ENCODE data around the gene TLR4.

Gene TLR4

DNA sequence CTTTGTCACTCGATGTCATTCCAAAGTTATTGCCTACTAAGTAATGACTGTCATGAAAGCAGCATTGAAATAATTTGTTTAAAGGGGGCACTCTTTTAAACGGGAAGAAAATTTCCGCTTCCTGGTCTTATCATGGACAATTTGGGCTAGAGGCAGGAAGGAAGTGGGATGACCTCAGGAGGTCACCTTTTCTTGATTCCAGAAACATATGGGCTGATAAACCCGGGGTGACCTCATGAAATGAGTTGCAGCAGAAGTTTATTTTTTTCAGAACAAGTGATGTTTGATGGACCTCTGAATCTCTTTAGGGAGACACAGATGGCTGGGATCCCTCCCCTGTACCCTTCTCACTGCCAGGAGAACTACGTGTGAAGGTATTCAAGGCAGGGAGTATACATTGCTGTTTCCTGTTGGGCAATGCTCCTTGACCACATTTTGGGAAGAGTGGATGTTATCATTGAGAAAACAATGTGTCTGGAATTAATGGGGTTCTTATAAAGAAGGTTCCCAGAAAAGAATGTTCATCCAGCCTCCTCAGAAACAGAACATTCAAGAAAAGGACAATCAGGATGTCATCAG lies 11.3 kb downstream of the TLR4 start:
- no peak for DNase-seq

DNA sequence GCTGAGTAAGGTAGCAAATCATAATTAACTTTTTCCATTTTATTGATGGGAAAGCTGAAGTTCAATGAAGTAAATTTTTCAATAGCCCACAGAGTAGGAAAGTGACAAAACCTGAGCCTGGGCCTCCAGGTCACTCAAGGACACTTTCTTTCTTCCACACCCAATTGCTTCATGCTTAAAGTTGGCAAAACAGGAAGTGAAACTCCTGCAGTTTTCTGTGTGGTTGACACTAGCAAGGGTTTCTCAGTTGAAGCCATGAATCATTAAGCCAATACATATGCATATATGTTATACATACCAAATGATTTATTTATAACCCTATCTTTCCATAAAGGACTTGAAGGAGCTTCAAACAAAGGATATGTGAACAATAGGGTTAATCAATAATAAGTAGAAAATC lies 13.9 kb downstream of the TLR4 start:
- DNase-seq, result no peak

DNA sequence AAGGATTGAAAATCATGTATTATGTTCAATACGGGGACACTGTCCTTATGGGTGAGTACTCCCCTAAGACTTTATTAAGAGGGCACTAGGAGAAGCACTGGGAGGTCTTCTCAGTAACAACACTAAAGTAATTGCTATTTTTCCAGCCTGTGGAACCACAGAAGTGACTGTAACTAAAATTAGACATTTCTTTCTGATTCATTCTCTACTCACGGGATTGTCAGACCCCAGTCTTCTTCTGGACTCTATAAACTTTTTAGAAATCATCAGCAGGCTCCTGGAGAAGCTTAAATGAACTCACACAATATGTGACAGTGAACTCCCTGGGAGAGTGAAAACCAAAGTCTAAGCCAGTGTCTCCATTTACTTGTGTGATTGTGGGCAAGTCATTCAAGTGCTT lies 14.5 kb downstream of the TLR4 start:
- no peak for DNase-seq

DNA sequence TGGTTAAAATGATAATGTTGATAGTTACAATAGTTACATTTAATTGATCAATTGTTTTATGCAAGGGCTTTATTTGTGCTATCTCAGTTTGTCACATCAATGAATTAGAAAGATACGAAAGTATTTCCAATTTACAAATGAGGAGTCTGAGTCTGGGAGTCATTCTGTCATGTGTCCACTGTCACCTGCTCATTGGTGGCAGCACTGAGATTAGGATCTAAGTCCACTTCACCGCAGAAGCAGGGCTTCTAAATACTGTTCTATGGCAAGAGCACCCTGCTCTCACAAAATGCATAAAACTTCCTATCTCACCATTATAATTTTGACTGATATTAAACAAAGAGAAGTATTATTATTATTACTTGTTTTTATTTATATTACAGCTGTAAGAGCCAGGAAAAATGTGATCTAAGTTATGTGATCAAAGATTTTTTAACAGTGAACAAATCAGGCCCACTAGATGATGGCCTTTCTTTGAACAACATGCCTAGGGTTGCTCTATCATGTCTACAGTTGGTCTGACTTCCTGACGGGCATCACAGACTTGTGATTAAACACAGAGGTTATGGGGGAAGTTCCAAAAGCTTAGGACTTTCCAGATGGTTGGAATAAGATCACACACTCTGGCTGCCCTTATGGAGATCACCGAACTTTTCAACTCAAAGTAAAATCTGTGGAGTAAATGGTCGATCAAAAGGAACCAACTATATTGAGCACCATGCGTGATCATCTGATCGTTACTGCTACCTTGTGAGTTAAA lies 15.1 kb downstream of the TLR4 start:
- no peak for DNase-seq

DNA sequence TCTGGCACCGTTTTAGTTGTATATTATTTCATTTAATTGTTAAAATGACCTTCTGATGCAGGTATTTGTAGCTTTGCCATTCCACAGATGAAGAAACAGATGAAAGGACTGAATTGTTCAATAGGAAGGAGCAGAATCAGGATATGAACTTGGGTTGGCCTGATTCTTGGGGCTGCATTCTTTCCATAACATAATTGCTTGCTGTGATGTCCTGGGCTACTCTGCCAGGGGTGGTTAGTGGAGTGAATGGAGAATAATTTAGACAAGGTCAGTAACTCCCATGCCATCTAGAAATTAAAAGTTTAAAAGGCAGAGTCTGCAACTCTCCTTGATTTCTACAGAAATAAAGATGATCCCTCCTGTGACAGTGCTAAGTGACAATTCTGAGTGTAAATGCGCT lies 15.9 kb downstream of the TLR4 start:
- no peak for DNase-seq

DNA sequence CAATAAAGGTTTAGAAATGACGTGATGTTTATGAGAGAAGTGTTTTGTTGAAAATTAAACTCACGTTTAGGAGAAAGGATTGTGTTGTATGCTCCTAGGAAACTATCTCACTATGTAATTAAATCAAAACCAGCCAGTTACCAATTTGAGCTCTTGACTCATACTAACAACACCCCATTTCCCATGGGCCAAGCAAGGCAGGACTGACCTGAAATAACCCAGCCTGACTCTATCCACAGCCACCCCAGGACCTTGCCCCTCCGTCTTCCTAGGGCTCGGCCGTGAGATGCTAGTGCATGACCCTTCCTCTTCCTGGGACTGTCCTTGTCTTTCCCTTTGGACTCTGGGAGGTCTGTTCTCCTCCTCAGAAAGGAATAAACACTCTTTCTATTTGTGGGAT lies 16.4 kb downstream of the TLR4 start:
- DNase-seq, result no peak

DNA sequence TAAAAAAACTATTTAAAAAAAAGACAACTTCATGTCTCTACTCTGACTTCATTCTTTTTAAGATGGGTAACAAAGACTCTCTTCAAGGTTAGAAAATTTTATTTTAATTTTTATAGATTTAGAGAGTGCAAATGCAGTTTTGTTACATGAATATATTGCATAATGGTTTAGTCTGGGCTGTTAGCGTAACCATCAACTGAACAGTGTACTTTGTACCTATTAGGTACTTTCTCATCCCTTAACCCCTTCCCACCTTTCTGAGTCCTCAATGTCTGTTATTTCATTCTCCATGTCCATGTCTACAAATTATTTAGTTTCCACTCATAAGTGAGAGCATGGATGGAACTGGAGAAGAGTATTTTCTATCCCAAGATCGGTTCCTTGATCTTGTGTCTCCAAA lies 16.8 kb downstream of the TLR4 start:
- DNase-seq, result no peak

DNA sequence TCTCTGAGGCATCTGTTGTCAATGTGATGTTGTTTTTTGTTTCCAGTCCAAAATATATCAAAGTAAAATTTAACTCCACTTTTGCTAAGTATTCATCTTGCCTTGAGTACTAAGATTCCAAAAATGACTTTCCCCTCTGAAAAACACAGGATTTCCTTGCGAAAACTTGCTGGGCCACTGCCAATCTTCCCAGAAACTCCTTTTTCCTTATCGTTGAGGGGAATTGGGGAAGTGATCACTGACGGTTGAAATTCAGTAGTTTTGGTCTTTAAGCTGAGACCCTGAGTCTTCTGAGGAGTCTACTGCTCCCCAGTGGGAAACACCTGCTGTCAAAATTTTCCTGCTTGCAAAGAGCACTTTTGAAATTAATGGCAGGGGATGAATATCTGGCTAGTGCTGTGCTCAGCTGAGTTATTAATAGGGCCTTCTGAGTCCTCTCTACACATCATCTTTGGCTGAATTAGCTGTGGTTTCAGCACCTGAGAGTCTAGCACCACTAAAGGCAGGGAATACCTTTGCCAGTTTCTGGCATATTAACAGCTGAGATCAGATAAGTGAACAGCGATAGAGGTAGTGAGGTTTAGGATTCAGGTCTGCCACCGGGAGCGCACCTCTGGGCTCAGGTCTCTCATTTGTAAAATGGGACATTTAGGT lies 18.0 kb downstream of the TLR4 start:
- no peak for DNase-seq

DNA sequence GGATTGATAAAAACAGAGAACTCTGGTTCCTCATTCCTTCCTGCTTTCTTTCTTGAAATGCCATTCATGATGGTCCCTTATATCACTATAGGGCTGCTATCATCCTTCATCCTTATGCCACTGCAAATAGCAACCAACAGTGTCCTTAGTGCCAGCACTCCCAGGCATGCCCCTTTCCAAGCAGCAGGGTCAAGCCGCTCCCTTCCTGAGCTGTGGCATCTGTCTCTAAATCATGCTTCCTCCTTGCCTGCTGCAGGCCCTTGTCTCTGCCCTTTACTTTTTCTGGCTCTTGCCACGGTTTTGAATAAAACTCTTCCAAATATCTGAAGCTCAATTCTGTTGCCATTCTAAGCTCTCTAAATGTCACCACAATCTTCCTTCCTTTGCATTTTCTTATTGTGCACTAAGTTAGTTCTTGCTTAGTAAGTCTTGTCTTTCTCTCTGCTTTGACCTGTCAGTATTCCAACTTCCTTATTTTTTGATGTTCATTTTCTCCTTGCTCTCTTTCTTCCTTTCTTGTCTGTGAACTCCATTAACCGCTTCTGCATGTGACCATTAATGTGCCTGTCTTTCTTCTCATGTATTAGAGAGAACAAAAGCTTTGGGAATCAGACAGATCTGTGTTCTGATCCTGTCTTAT lies 19.9 kb downstream of the TLR4 start:
- no peak for DNase-seq

DNA sequence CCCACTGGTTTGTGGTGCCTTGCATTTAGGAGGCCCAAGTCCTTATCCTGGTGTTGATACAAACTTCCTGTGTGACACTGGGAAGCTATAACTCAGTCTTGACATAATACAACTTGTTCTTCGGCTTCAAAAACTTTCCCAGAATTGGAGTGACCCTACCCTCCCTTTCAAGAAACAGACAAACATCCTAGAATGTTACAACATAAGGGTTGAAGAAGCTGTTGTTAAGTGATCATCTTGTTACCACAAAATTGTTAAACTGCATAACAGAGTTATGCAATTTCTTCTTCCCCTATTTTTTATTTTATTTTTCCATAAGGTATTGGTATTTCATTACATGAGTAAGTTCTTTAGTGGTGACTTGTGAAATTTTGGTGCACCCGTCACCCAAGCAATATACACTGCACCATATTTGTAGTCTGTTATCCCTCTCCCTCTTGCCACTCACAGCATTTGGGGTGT lies 21.3 kb downstream of the TLR4 start:
- no peak for DNase-seq

DNA sequence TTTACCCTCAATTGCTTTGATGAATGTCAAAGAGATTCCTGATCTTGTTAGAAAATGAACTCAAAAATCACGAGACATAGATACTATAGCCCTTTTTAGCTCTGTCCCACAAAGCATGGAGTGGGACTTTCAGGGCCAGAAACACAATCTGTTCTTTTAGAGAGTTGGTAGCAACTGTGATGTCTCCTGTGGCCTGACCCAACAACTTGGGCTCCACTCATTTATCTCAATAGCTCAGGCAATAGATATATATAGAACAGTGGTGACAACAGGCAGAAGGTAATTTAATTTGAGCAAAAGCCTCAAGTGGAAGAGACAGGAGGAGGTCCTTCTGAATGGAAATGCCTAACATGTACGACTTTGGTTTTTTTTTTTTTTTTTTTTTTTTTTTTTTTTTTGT lies 25.2 kb downstream of the TLR4 start:
- no peak for DNase-seq

DNA sequence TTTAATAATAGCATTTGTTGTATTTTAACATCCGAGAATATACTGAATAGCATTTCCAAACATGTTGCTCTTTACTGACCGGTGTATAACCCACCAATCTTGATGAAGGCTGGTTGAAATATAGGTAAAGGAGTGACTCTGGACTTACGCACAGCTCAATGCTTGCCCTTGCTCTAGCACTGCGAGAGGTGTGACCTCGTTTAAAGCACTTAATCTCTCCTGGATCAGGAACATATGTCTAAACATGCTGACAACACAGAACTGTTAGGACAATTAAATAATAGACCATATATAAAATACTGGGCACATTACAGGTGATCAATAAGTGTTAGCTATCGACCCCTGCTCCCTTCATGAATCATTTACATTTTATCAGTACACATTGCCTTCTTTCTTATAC lies 28.3 kb downstream of the TLR4 start:
- DNase-seq, result no peak

DNA sequence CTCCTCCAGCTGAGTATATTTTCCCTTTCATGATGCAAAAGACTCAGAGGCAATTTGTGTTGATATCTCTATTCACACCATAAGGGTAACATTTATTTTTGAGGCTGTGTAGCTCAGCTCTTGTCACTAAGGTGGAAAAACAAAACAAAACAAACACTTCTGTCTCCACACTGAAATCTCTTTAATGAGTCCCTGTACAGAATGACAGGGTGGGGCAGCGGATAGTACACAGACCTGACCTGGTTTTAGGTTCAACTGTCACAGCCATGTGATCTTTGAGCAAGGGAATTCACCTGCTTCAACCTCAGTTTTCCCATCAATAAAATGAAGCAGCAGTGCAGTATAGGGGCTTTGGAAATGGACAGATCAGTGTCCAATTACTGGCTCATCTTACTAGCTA lies 29.3 kb downstream of the TLR4 start:
- DNase-seq, result no peak

DNA sequence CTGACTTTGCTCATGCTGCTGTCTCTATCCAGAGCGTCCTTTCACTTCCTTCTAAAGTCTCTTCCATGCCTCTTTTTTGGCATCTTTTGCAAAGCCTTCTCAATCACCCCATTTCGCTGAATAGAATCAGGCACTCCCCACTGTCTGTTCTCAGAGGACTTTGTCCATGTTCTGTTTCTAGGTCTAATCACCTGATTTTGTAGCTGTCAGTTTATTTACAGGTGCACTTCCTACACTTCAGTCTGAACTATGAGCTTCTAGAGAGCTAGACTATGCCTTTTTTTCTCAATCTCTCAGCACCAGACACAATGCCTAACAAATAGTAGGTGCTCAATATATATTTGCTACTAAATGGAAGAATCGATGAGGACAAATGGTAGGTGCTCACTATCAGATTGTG lies 29.9 kb downstream of the TLR4 start:
- no peak for DNase-seq

DNA sequence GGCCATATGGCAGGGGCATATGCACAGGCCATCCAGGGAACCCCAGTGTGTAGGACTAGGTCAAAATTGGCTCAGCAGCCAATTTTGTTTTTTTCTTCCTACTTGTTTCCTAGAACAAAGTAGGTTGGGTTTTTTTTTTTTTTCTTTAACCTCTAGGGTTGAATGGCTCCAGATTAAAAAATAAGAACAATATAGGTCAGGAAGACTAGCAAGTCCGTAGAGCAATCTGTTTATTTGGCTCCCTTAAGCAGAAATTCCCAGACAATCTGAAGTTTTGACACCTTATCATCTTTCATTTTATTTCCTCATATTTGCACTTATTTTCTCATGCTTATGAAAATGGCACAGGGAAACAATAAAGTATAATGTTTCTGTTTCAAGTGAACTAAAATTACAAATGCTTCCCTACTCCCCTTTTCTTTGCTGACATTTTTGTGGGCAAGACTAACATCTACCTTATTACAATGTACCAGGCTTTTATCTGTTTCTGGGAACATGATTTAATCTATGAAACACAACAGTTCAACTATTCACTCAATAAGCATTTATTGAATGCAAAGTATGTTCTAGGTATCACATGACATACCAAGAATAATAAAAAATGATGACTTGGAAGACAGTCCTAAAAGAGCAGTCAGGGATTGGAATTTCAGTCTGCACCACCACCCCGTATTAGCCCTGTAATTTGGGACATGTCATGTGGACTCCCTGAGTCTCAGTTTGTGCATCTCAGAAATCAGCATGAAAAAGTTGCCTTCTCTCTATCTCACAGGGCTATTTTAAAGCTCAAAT lies 30.5 kb downstream of the TLR4 start:
- DNase-seq, result no peak

DNA sequence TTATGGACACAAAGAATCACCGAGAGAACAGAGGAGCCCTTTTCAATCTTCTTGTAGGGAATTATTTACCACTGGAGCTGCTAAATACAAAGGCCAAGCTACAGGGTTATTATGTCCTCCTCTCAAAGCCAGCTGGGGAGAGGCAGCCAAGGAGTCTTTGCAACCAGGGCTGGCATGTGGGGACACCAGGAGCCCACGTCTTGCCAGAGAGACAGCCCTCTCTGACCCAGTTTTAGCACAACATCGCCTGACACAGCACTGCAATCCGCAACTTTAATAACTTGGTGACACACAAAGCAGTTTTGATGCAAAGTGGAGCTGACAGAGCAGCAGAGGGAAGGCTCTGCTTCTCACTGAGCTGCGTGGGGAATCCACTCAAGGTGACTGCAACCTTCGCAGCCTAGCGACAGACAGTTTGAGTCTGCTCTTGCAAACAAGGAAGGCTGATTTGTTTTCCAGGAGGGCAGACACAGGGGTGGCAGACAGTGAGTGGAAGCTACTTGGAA lies 33.6 kb downstream of the TLR4 start:
- DNase-seq, result peak; percentile 95

DNA sequence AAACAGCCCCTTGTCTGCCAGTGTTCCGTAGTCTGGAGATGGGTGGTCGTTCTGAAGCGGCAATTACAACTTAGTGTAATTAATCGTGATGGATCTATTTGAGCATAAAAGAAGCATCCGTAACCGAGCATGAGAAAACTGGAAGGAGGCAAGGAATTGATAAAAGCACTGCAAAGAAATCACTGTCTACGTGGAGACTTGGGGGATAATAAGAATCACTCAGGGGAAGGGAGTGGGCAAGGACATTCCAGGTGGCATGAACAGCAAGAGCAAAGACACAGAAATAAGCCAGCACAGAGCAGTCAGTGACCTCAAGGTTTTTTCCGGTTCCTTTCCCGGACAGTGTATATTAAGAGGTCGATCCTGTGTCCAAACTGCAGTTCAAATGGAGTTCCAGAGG lies 35.0 kb downstream of the TLR4 start:
- peak; percentile 70 for DNase-seq

DNA sequence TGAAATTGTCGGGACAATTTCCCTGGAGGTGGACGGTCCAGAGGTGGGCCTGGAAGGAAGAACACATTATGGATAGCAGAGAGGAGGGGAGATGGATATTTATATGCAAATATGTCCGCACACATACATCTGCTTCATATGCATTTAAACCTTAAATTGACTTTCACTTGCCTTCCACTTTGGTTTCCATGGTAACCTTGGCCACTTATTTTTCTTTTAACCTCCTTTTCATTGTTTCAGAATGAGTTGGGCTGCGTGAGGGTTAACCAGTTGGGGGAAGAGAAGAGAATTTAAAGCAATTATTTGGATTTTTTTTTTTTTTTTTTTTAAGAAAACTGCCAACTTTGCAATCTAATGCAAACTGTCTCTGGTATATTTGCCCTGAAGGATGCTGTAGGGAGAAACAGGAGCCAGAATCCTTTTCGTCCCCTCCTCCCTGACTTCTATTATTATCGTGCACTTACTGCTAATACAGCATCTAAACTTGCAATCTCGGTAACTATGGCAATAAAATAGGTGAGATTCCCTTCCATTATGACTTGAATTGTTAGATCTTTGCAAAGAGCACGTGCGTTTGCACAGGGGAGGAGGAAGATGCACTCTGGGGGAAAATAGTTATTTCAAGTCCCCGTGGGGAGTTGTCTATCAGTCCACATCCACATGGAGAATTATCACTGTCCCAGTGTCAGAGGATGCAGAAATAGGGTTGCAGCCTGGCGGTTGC lies 35.6 kb downstream of the TLR4 start:
- DNase-seq, result no peak

DNA sequence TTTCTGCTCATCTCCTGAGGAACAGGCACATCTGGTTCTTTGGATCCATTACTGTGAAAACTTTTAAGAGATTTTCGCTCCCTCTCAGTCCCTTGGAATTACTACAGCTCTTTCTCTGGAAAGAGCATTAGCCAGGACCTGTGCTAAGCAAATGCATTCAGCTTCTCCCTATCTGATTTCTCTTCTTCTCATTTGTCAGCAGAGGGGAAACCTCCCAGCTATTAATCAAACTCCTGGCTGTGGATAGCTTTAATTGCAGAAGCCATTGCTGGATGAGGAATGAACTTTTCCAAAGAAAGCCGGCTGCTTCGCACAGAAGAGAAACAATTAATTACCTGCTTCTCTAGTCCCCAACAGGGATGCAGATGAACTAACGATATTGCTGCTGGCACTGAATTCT lies 37.9 kb downstream of the TLR4 start:
- DNase-seq, result no peak

DNA sequence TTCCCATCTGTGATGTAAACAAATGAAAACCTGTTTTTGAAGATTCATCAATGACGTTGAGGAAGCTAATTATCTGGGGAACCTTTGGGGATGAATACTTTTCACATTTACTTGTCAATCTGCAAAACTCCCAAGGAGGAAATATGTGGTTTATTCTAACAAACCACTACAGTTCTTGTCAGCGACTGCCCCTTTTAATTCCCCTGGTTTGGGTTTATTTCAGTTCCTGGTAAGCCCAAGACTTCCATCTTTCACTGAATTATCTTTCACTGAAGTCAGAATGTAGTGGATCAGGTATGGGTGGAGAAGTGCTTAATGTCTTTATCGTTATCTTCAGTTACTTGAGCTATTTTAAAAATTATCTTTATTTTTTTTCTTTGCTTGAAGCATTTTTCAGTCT lies 40.2 kb downstream of the TLR4 start:
- no peak for DNase-seq

DNA sequence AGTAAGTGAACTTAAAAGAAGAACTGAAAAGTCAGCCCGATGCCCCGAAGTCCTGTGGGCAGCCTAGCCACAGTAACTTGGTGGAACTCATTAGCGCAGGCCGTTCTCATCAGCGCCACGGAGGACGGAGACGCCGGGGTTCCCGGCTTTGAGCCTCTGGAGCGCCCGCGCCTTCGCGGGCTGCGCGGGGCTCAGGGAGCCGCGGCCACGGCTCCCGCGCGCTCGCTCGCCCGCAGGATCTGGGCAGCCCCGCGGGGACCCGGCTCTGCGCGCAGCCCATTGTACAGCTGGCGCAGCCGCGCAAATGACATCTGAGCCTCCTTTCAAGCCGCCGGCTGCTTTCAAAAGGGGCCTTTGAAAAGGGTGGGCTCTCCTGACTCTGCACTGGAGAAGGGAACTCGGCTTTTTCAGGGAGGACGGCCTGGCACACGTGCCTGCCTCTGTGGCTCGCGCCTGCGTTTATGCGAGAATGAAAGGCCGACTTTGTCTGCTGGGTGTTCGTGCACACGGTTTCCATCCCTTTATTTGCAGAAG lies 40.7 kb downstream of the TLR4 start:
- peak; percentile 80 for DNase-seq

DNA sequence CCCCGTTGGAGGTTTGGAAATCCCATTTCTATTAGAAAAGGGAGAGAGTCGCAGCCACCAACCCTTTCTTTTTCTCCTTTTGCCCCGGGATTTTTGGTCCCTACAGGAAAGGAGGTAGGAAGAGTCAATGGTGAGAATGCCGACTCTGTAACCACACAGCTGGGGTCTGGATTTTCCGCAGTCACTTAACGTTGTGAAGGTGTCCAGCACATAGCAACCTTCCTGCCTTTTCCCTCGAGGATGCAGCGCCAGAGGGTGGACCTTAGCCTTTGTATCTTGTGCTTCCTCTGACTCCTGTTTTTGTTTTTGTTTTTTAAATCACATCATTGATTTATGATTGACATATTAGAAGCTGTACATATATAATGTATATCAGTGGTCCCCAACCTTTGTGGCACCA lies 41.4 kb downstream of the TLR4 start:
- DNase-seq, result no peak
